ENCODE data around the gene MXD1. TPM values are rescaled to one million over a fixed set of nuclear protein-coding genes. Genes with fewer than 3 reads are reported as not detected.

MXD1 gene
- total RNA-seq (2022; extraction: Qiagen RNA extraction), result 2.4 to 3.0 TPM (median 2.6 TPM) in 5 replicates

DNA sequence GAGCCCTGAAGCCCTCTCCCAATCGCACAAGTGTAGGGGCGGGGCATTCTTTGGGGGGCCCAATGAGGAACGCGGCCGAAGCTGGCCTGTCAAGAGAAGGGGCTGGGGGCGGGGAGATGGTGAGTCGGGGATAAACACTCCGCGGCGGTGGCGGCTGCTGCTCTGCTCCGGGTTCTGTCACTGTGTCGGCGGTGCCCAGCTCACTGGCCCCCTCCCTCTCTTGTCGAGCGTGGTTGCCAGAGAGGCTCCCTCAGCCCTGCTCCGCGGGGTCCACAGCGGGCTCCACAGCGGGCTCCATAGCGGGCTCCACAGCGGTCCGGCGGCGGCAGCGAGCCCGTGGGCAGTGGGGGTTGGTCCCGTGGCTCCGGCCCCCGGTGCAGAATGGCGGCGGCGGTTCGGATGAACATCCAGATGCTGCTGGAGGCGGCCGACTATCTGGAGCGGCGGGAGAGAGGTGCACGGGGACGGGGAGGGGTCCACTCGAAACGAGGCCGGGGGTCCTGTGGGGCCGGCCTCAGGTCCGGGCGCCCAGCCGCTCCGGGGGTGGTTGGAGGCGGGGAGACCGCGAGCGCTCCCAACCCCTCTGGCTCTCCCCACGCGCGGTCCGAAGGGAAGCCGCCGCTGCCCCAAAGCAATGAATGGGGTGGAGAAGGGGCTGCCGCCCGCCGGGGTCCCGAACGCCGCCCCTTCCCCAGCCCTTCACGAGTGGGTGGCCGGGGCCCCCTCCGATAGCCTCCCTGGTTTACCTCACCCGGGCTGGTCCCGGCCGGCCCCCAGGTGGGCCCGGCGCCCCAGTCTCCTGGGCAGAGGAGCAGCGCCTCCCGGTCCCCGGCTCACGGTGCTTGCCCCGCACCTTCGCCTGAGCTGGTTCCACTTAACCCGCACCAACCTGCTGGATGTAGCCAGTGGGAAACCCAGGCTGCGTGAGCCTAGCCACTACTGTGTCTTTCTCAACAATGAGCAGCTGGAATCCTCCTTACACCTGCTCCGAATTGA is at the start of gene MXD1:
Gene MXD1 (plus strand): TSS at position 160 of the 996 bp plus-strand sequence. CDS start 222 bp downstream, at position 382.

DNA sequence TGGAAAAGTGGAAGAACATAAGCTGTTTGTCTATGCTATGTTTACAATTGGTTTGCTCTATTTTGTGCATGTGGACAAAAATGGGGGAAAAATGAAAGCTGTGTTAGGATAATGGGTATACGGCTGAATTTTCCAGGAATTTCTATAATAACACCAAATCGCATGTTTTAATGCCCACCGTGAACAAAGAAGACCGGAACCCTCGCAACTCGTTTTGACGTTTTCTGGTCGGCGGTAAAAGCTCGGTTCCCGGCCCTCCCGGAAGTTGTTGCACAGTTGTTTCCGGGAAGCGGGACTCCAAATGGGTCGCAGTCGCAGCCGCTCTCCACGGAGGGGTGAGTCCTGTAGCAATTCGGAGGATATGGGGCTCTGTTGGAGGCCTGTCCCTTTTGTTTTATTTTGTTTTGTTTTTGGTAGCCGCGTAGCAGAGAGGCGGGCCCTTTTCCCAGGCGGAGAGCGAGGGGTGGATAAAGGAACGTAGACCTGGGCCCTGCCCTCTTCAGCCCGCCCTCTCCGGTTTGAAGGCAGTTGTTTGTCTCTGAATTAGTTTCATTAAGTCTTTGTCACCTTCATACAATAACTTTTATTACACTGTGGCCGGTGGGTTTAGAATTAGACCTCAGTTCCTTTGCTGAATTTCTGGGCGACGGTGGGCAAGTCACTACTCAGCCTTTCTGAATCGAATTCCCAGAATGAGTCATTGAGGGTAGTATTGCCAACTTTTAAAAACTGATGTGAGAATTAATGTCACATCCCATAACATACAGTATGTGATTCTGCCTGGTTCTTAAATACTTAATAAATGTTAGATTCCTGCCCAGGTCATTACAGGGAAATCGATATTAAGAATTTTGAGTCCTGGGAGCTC is 21.0 kb upstream of the MXD1 start, which contains the start of gene SNRNP27:
Gene SNRNP27 (plus strand): TSS at position 273 of the 868 bp plus-strand sequence. CDS start 29 bp downstream, at position 302.

GRCh38 chr2:69961496-69961895 is 46.6 kb downstream of the MXD1 start, which contains the start of gene ASPRV1:
Gene ASPRV1 (minus strand): TSS chr2:69961631. CDS start chr2:69961436, 195 bp downstream.

Other genes with a start within 250 kb of the MXD1 start
- 350 to 411 TPM (median 370 TPM) in 5 replicates for gene ANXA4, start 173.0 kb upstream of the MXD1 start, total RNA-seq (2022; extraction: Qiagen RNA extraction)
- gene GMCL1, start 85.4 kb upstream of the MXD1 start, total RNA-seq (2022; extraction: Qiagen RNA extraction), result 7.2 to 13.7 TPM (median 12.0 TPM) in 5 replicates
- 41.6 to 69.3 TPM (median 49.1 TPM) in 5 replicates for gene SNRNP27, start 21.2 kb upstream of the MXD1 start, total RNA-seq (2022; extraction: Qiagen RNA extraction)
- 0.18 to 0.44 TPM (median 0.30 TPM) in 5 replicates for gene ASPRV1, start 46.5 kb downstream of the MXD1 start, total RNA-seq (2022; extraction: Qiagen RNA extraction)
- gene PCBP1, start 172.4 kb downstream of the MXD1 start, total RNA-seq (2022; extraction: Qiagen RNA extraction), result 339 to 436 TPM (median 419 TPM) in 5 replicates

All from A549 treated with dexamethasone at 1 μM for 4 hours (cell line).